Transverse colon (tissue), 3 donors: Measurements from ENCODE around the gene SULT1B1.

Experiments
- POLR2A ChIP-seq: fragments of 450-650 bp; IDR thresholded peaks from one replicate; pipeline ENCODE4 v1.6.1; 2016; ENCODE audit warnings: antibody characterized with exemption, mild to moderate bottlenecking, moderate library complexity
- TF ChIP-seq, protein P1 (sequence below), 5 experiments: fragments of 200-600 bp in 3 of 5; fragments of 450-650 bp in 2 of 5; sonication (generic) in 3 of 5; IDR thresholded peaks; 1 replicate in 2 of 5; 2 replicates in 3 of 5; pipeline ENCODE4 v1.5.1; 2016 to 2017; ENCODE audit warnings: antibody characterized with exemption in 5 of 5, inconsistent platforms in 3 of 5, mild to moderate bottlenecking in 2 of 5, moderate library complexity in 1 of 5

DNA sequence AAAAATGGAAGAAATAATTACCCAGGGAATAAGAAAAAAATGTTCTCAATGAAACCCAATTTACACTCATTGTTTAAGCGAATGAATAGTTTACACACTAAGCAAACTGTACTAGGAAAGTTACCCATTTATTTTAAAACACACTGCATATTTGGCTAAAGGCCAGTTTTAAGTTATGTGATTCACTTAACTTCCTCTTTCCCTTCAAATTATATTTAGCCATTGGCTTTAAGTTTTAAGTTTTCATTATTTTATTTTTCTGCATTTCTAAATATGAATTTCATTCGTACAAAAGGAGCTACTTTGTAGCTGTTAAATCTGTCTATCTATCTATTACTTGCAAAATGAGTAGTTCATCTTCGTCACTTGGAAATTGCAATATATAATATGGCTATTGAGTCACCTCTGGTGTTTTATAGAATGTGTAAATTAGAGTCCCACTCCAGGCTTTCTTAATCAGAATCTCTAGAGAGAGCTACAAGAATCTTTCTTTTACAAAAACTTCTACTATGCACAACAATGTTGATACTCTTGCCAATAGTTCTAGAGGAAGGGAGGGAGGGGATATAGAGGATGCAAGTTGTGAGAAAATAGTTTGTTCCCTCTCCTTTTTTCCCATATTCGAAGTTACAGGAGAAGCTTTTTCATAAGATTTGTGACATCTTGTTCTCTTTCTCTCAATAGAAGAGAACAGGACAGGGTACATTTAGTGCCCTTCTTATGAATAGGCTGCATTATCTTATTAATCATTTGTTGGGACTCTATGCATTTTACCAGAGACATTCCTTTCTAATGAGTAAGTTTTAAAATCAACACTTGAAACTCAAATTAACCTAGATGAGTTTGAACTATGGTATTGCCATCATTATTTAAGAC, 41.8 kb downstream of the SULT1B1 start:
- no peak for TF ChIP-seq POLR2A
- TF ChIP-seq, protein P1, sequence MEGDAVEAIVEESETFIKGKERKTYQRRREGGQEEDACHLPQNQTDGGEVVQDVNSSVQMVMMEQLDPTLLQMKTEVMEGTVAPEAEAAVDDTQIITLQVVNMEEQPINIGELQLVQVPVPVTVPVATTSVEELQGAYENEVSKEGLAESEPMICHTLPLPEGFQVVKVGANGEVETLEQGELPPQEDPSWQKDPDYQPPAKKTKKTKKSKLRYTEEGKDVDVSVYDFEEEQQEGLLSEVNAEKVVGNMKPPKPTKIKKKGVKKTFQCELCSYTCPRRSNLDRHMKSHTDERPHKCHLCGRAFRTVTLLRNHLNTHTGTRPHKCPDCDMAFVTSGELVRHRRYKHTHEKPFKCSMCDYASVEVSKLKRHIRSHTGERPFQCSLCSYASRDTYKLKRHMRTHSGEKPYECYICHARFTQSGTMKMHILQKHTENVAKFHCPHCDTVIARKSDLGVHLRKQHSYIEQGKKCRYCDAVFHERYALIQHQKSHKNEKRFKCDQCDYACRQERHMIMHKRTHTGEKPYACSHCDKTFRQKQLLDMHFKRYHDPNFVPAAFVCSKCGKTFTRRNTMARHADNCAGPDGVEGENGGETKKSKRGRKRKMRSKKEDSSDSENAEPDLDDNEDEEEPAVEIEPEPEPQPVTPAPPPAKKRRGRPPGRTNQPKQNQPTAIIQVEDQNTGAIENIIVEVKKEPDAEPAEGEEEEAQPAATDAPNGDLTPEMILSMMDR (IDR thresholded peaks at IDR 0.05) = no peak
